ENCODE results near the gene CFAP99. TPM values are rescaled to one million over a fixed set of nuclear protein-coding genes. Genes with fewer than 3 reads are reported as not detected.
A peak's percentile ranks its signal among the peaks of the same experiment; 100 is the strongest.

CFAP99 gene
- total RNA-seq, 1 donor from 2014 or later: not detected

DNA sequence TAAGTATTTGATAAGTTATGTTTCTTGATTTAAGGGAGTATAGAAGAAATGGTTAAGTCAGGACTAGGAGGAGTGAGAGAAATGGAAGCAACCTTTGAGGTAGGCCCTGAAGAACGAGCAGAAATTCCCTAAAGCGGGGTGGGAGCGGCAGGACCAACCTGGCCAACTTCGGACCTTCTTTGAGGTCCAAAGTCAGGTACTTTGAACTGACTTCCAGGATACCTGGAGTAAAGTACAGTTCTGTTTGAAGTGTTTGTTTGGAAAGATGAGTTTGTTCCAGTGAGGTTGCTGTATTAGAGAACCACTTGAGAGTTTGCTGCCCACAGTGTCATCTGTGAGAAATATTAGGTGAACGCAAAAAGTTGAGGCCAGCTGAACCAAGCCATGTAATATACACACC, 61.9 kb downstream of the CFAP99 start:
- FAIRE-seq (no peak), DNase-seq (ENCODE audit: low read depth) (no peak)
- Histone ChIP-seq H3K27me3 (ENCODE audit: control insufficient read depth, insufficient read depth, low read length) (no peaks in the 10 kb centered on the region), H3K36me3 (ENCODE audit: control insufficient read depth, insufficient read depth, low read length) (peaks cover 3% of the 10 kb centered on the region), H3K4me3 (ENCODE audit: low read depth, low read length) (no peak overlapping the region)
- TF ChIP-seq, protein P1, sequence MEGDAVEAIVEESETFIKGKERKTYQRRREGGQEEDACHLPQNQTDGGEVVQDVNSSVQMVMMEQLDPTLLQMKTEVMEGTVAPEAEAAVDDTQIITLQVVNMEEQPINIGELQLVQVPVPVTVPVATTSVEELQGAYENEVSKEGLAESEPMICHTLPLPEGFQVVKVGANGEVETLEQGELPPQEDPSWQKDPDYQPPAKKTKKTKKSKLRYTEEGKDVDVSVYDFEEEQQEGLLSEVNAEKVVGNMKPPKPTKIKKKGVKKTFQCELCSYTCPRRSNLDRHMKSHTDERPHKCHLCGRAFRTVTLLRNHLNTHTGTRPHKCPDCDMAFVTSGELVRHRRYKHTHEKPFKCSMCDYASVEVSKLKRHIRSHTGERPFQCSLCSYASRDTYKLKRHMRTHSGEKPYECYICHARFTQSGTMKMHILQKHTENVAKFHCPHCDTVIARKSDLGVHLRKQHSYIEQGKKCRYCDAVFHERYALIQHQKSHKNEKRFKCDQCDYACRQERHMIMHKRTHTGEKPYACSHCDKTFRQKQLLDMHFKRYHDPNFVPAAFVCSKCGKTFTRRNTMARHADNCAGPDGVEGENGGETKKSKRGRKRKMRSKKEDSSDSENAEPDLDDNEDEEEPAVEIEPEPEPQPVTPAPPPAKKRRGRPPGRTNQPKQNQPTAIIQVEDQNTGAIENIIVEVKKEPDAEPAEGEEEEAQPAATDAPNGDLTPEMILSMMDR (IDR thresholded peaks at IDR 0.05; ENCODE audit: insufficient read depth, low read length, severe bottlenecking): no peak

DNA sequence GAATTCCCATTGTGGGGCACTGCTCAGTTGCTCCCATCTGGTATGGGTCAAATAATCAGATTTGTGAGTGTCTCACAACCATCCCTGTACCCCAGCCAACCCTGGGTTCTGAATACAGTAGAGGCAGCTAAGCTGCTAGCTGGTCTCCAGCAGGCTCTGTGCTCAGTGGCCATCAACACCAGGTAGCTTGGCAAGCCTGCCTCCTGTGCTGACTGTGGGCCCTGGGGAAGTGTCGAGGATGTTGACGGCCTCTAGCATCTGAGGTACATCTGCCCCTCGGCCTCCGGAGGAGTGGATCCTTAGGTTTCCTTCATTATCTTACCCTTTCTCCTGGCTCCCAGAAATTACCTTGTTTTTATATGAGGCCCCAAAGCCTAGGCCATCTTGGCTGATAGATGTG, 63.4 kb downstream of the CFAP99 start:
- H3K36me3 ChIP-seq (ENCODE audit: control insufficient read depth, insufficient read depth, low read length): peaks cover 3% of the 10 kb centered on the region
- H3K4me3 ChIP-seq (ENCODE audit: low read depth, low read length): no peak overlapping the region
- H3K27me3 ChIP-seq (ENCODE audit: control insufficient read depth, insufficient read depth, low read length): no peaks in the 10 kb centered on the region
- DNase-seq (ENCODE audit: low read depth) (no peak), FAIRE-seq (no peak)
- TF ChIP-seq, protein P1 (IDR thresholded peaks at IDR 0.05; ENCODE audit: insufficient read depth, low read length, severe bottlenecking): no peak

DNA sequence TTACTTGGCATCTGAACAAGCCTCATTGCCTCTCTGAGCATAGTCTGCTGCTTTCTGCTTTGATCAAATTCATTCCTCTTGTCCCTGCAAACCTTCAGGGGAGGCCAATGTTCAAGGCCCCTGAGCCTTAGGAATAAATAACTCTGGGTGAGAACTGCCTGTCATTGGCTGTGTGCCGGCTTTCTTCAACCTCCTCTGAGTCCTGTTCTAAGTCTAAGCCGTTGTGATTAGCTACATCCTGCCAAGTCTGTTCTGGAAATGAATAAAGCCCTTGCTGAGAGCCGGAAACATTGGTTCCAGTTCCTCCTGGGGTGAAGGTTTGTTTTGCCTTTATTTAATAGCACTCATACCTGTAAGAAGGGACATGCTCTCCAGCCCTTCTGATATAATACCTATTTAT, 63.9 kb downstream of the CFAP99 start:
- H3K4me3 ChIP-seq (ENCODE audit: low read depth, low read length): no peak overlapping the region
- no peak for FAIRE-seq
- no peak for DNase-seq (ENCODE audit: low read depth)
- TF ChIP-seq, protein P1 (IDR thresholded peaks at IDR 0.05; ENCODE audit: insufficient read depth, low read length, severe bottlenecking): no peak
- peaks cover 5% of the 10 kb centered on the region for H3K36me3 ChIP-seq (ENCODE audit: control insufficient read depth, insufficient read depth, low read length)
- no peaks in the 10 kb centered on the region for H3K27me3 ChIP-seq (ENCODE audit: control insufficient read depth, insufficient read depth, low read length)

DNA sequence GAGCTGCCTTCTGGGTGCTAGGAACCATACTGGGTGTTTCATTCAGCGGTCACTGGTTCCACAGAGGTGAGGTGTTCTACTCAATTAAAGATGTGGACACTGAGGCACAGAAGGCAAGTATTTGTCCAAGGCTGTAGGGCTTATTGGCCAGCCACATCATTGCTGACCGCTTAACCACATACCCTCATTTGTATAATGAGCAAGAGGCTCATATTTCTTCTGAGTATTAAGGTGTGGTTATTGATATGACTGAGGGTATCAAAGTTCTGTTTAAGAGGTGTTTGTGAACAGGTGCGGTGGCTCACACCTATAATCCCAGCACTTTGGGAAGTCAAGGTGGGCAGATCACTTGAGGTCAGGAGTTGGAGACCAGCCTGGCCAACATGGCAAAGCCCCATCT, 64.5 kb downstream of the CFAP99 start:
- no peaks in the 10 kb centered on the region for H3K27me3 ChIP-seq (ENCODE audit: control insufficient read depth, insufficient read depth, low read length)
- peaks cover 5% of the 10 kb centered on the region for H3K36me3 ChIP-seq (ENCODE audit: control insufficient read depth, insufficient read depth, low read length)
- FAIRE-seq (no peak), DNase-seq (ENCODE audit: low read depth) (no peak)
- no peak overlapping the region for H3K4me3 ChIP-seq (ENCODE audit: low read depth, low read length)
- TF ChIP-seq, protein P1 (IDR thresholded peaks at IDR 0.05; ENCODE audit: insufficient read depth, low read length, severe bottlenecking): no peak

DNA sequence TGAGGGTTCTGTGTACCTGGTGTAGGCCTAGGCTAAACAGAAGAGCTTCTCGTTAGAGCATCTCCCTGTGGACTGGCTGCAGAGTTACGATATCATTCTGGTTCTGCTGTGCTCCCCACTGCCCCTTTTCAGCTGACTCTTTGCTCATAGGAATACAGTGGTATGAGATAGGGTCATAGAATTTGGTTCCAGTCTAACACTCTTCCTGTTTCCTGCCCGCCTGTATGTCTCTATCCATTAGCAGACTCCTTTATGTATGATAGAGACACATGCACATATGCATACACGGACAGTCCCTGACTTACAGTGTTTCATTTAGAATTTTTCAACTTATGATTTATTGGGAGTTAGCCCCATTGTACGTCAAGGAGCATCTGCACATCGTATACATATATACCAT, 65.4 kb downstream of the CFAP99 start:
- peaks cover 6% of the 10 kb centered on the region for H3K36me3 ChIP-seq (ENCODE audit: control insufficient read depth, insufficient read depth, low read length)
- TF ChIP-seq, protein P1 (IDR thresholded peaks at IDR 0.05; ENCODE audit: insufficient read depth, low read length, severe bottlenecking): no peak
- DNase-seq (ENCODE audit: low read depth) (no peak), FAIRE-seq (no peak)
- H3K4me3 ChIP-seq (ENCODE audit: low read depth, low read length): no peak overlapping the region
- no peaks in the 10 kb centered on the region for H3K27me3 ChIP-seq (ENCODE audit: control insufficient read depth, insufficient read depth, low read length)

DNA sequence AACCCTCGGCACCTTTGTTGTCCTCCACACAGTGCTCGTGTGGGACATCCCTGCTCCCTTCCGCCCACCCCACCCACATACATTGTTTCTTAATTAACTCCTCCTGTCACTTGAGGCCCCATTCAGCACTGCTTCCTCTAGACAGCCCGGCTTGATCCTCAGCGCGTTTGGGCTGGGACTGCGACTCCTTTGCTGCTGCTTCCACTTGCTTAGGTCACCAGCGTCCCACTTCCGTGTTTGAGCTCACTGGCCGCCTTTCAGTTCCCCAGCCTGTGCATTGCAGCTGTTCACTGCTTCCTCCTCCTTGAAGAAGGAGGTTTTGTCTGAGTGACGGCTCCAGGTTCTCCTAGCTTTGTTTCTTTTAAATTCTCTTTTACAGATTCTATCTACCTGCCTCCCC, 66.2 kb downstream of the CFAP99 start:
- DNase-seq (ENCODE audit: low read depth): peak; percentile 11
- no peak for FAIRE-seq

More for the DNA sequence above, 66.2 kb downstream of the CFAP99 start:
- TF ChIP-seq, protein P1 (IDR thresholded peaks at IDR 0.05; ENCODE audit: insufficient read depth, low read length, severe bottlenecking): no peak
- Histone ChIP-seq H3K4me3 (ENCODE audit: low read depth, low read length) (no peak overlapping the region), H3K27me3 (ENCODE audit: control insufficient read depth, insufficient read depth, low read length) (no peaks in the 10 kb centered on the region), H3K36me3 (ENCODE audit: control insufficient read depth, insufficient read depth, low read length) (peaks cover 6% of the 10 kb centered on the region)

Measured in bronchial epithelial cell (primary cell).